HG03558 (cell line): ENCODE results near the gene NIPSNAP3A.
"Not testable (repeated sequence)": the region's sequence is repeated elsewhere in the genome, so short reads cannot be mapped to it uniquely, and the experiment has no call there.

ENCODE experiments used
- ATAC-seq: cut with Tn5 transposase; IDR thresholded peaks from one replicate; pipeline ENCODE4 v1.9.1; 2021; ENCODE audit warnings: moderate number of reproducible peaks; ENCODE audit not compliant: unreplicated experiment; ENCODE audit errors: extremely low read depth

The NIPSNAP3A gene

DNA sequence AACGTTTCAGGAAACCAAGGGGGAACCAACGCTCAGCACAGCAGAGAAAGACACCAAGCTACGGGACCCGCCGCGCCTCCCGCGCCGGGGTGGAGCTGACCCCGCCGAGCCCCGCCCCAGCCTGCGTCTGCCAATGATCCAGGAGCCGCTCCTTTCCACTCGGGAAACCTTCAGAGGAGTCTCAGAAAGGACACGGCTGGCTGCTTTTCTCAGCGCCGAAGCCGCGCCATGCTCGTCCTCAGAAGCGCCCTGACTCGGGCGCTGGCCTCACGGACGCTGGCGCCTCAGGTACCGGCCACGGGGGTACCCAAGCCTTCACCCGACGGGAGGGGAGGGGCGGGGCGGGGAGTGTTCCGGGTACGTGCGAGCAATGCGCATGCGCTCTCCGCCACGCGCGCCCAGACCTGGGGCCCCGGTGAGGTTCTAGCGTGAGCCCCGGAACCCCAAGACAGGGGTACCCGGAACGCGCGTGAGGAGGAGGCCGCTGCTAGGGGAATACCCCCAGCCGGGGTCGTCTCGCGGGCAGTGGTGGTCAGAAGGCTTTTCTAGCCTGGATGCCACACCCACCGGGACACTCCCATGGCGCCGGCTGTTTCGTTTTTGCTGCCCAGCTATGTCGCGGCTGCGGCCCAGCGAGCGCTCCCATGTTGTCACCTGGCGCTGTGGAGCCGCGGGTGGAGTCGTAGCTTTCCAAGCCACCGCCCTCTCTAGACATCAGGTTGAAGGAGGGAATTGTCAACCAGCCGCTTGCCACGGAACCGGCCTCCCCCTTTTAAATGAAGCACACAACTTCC is at the start of gene NIPSNAP3A:
Gene NIPSNAP3A, plus strand, starts transcription at position 119 of the 794 bp plus-strand sequence. Its CDS starts 110 bp downstream, at position 229.
- ATAC-seq: peak; percentile 60

DNA sequence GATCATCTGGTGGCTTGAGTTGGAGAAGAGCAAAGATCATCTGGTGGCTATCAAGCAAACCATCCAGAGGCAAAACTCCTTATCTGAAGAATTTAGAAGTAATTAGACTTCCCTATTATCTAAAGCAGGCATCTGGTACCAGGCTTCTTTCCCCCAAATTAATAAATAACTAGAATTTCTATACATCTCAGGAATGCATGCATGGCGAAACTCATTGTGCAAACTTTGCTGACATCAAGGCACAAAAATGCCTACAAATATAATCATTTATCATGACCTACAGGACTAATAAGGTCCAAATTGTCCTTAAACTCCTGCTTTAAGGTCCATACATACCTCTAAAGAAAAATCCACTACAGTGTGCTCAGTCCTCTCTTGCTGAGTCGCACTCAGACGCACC is 47.2 kb upstream of the NIPSNAP3A start:
- ATAC-seq: no peak

DNA sequence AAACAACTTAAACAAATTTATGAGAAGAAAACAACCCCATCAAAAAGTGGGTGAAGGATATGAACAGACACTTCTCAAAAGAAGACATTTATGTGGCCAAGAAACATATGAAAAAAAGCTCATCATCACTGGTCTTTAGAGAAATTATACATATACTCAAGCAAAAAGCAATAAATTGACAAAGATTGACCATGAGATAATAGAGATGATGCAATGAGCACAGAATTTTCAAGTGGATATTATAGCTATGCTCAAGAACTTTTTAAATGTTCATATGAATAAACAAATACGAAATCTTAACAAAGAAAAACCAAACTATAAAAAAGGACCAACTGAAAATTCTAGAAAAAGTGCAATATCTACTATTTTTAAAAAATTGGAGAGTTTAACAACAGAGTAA is 38.7 kb upstream of the NIPSNAP3A start:
- not testable (repeated sequence) for ATAC-seq

DNA sequence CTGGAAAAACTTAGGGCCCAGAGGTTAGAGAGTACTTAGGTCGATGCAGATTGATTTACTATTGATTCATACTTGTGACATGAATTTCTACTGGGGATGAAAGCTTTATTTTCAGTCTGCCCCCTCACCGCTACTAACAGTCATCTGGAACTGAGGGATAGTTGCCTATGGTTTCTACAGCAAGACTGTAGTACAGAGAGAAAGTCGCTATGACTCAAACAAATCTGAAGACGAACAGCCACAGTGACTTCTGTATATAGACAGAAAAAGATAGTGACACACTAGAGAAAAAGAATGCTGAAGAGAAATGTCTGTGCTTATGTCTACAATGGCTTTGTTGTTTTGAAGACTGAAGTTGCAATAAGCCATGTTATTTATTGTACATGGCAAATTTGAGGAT is 35.9 kb upstream of the NIPSNAP3A start:
- ATAC-seq: no peak

DNA sequence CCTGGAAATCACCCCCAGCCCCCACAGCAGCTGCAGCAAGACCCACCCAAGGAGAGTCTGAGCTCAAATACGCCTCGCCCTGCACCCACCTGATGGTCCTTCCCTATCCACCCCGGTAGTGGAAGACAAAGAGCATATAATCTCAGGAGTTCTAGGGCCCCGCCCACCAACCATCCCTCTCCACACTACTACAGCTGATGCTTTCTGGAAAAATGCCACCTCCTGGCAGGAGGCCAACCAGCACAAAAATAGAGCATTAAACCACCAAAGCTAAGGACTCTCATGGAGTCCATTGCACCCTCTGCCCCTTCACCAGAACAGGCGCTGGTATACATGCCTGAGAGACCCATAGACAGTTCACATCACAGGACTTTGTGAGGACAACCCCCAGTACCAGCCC is 22.5 kb upstream of the NIPSNAP3A start:
- no peak for ATAC-seq

DNA sequence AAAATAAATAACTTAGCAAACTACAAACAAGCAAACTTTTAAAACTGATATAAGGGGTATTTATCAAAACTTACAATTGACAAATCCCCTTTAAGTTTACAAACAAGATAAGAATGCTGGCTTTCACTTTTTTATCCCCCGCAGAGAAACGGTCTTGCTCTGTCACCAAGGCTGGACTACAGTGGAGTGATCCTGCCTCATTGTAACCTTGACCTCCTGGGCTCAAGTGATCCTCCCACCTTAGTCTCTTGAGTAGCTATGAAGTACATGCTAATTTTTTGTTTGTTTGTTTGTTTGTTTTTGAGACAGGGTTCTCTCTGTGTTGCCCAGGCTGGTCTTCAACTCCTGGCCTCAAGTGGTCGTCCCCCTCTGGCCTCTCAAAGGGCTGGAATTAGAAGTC is 9.0 kb upstream of the NIPSNAP3A start:
- no peak for ATAC-seq

DNA sequence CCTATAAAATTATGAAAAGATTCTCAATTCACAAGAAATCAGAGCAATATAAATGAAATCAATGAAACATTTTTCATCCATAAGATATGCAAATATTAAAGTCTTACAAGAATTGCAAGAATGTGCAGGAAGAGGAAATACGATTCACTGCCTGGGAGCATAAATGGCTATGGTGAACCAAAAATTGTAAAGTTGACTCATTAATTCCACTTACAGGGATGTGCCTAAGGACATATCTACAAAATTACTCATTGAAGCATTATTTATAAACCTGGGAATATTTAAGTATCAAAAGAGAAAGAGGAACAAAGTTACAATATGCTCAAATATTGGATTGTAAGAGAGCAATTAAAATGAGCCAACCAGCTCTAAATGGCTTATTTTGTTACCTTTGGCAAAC is 6.9 kb upstream of the NIPSNAP3A start:
- no peak for ATAC-seq

DNA sequence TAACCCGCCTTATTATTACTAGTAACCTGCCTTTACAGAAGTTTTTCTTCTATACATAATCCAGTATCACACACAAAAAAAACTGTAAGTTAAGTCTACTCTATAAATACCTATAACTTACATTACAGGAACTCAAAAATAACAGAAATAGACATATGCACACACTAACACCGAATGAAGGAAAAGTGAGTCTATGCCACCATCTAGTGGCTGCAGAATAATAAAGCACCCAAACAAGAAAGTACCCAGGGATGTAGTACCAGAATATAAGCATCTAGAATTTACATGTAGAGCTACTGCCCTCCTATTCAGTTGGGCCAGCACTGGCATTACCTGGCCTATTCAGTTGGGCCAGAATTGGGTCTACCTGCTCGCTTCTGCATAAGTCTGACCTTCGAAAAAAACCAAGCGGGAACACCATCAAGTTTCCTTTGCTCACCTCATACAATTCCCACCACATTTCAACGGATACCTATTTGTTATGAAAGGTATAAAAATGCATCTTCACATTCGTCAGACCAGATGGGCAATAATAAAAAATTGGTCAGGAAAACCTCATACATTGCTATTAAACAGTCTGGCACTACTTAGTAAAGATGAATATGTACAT is 4.0 kb upstream of the NIPSNAP3A start:
- peak; percentile 52 for ATAC-seq

DNA sequence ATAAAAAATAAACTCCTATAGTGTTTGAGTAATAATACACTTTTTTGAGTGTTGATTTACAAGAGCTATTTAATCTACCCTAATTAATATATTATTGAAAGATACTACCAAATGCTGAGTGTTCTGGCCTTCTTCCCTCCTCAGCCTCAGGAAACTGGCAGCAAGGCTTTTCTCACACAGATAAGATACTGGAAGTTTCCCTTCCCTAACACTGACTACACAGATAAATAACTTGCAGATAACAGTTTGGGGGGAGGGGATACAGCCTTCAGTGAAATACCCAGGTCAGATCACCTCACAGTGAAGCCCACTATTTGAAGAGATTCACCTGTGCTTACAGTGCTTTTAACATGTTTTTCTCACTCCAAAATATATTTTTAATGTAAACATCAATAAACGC is 1.6 kb upstream of the NIPSNAP3A start:
- ATAC-seq: no peak

DNA sequence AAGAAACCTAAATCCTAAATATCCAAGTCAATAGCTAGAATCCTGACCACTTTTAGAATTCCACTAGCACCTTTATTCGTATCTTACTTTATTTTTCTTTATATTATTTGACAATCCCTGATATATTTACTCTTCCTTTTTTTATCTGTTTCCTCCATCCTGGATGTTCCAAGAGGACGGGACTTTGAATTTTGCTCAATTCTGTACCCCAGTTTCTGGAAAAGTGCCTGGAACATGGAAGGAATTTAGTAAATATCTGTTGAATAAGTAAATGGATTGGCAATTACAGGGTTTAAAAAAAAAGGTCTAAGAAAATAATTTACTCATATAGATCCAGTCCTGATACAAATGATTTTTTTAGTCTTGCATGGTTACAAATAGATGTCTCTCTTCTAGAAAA is 1.2 kb upstream of the NIPSNAP3A start:
- ATAC-seq: no peak

DNA sequence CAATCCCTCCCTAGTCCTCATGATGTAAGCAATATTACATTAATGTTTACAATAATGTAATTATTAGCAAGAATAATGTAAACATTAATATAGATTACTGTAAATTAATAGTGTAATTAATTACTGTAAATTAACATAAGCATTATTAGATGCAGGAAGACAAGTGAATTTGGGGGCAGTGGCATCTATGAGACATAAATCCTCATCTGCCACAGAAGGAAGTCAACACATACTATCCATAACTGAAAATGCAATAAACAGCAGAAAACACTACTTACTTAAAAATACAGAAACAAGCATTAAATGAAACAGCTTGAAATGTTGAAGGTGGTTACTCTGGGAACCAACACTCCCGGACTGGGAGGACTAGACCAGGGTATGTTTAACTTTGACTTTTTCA is 685 bp upstream of the NIPSNAP3A start:
- ATAC-seq: no peak

DNA sequence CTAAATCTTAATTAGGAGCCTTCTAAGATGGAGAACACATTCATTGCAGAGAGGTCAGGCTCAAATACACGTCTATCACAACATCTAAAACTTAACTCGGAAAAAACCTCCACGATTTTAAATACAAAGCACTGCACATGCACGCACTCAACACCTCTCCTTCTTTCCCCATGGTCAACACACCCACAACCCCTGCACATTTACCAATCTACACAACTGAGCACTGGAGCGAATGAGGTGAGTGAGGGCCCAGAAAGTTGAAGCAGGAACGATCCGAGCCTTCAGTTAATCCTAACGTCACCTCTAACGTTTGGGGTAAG is 278 bp upstream of the NIPSNAP3A start:
- no peak for ATAC-seq

DNA sequence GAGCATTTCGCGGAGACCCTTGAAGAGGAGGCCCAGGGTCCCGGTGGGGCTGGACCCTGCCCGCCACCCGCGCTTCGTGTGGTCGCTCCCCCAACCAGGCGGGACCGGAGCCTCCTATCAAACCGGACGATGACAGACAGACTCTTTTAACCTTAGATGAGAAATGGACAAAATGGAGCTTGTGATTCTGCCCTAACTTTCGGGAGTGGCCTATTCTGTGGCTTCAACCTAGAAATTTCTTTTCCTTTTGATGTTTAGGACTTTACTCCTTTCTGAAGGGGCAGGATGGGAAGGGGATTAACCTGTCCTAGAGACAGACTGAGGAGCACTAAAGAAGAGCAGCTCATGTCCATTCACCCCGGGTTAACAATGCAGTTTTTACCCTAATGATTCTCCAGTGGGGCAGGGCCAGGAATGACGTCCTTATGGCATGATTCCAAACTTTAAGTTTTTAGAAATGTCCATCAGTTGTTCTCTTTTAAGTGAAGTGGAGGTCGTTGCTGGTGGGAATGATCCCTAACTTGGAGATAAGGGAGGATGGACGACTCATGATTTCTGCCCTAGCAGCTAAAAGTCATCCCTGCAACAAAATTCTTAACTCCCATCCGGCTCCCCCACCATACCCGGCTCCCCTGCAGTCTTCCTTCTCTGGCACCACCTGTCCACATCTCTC is 1.0 kb downstream of the NIPSNAP3A start:
- ATAC-seq: no peak

DNA sequence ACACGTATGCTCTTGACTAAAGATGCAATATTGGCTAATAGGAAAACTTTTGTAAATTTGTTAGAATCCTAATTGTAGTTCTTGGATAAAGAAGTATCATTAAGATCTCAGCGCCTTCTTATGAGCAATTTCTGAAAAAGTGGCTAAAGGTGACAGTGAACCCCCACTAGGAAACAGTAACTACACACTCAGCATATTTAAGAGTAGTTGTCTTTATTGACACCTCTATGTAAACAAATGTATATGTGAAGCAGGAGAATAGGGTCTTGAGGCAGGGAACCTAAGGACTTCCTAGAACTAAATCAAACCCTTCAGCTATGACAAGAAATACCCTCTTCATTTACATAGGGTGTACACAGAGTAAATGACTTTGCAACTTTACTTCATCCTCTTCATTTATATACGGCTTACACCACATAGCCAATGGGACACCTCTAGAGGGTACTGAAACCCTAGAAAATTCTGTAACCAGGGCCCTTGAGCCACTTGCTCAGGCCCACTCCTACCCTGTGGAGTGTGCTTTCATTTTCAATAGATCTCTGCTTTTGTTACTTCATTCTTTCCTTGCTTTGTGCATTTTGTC is 2.8 kb downstream of the NIPSNAP3A start:
- ATAC-seq: peak; percentile 27

DNA sequence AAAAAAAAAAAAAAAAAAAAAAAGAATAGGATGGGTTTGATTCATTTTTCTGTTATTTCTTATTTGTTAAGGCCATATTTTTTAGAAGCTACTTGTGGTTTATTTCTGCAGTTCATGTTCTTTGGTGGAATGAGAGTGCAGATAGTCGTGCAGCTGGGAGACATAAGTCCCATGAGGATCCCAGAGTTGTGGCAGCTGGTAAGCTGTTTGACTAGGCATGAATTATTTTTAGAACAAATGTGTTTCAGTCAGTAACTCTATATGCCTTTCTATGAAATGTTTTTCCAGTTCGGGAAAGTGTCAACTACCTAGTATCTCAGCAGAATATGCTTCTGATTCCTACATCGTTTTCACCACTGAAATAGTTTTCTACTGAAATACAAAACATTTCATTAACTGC is 11.5 kb downstream of the NIPSNAP3A start:
- ATAC-seq: no peak

DNA sequence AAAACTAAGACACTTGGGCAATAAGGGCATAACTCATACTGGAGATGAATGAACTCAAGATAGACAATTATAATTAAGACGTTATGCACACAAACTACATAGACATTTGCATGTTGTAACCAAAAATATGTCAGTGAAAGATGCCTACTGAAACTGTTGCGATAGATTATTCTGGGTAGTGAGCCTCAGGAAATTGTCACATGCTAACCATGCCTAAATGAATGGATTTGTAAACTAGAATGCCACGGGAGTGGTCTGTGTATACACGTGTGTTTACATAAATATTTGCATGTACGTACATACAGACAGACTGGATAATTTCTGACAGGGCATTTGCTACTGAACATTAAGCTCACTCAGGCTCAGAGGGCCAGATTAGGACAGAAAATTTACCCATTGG is 17.7 kb downstream of the NIPSNAP3A start:
- ATAC-seq: no peak

DNA sequence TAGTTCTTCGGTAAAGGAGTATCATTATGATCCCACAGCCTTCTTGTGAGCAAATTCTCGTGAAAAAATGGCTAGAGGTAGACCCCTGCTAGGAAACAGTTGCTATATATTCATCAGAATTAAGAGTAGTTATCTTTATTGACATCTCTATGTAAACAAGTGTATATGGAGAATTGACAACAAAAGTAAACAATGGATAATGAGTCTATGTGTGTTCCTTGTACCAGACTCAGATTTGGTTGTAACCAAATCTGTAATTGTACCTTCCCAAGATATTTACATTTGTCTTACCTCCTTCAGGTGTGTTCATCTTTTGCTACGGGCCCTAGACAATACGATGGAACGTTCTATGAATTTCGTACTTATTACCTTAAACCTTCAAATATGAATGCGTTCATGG is 18.5 kb downstream of the NIPSNAP3A start:
- no peak for ATAC-seq

DNA sequence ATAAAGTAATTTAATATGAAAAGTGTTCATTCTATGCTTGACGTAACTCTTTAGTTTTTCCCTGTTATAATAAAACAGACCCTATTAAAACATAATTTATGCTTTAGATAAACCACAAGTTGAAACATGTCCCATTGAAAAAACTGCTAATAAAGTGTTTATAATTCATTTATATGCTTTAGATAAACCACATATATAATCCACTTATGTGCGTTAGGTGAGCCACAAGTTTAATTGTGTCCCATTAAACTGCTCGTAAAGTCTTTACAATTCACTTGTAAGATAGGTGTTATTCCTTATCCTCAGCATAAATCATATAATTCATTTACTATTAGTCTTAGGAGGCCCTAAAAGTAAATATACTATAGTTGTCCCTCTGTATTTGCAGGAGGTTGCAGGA is 20.0 kb downstream of the NIPSNAP3A start:
- ATAC-seq: no peak

DNA sequence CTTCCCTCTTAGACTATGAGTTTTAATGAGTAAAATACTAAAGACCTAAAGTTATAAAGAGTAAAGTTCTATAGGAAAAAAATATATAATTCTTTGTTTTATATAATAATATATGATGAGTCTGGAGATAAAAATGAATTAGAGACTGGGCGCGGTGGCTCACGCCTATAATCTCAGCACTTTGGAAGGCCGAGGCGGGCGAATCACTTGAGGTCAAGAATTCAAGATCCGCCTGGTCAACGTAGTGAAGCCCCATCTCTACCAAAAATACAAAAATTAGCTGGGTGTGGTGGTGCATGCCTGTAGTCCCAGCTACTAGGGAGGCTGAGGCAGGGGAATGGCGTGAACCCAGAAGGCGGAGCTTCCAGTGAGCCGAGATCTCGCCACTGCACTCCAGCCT is 21.5 kb downstream of the NIPSNAP3A start:
- not testable (repeated sequence) for ATAC-seq

DNA sequence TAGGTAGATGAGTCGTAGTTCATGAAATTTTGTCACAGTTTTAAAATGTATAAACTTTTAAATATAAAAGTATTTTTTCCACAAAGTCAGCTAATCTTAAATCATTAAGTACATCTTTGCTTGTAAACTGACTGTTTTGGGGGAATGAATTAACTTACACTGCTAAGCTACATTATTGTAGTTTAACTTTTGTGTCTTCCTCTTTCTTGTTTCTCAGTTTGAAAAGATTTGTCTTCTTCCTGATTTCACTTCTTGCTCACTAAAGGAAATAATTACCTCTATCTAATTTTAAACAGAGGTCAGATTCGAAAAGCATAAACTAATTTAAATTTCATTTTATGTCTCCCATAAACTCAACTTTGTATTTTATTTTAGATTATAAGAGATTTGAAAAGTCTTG is 22.2 kb downstream of the NIPSNAP3A start:
- ATAC-seq: no peak
